Ovary (tissue), 3 donors: Measurements from ENCODE around the gene TPRG1.

ENCODE experiments used
- CTCF ChIP-seq, 3 donors: fragments of 450-650 bp in 2 of 3; fragments of 200-600 bp in 1 of 3; IDR thresholded peaks; one replicate each; pipeline versions ENCODE4 v1.5.1 to v1.8.0; 2016 to 2022; ENCODE audit warnings: antibody characterized with exemption in 3 of 3, mild to moderate bottlenecking in 1 of 3
- EP300 ChIP-seq: sonication (generic); formaldehyde crosslinking; IDR thresholded peaks from one replicate; pipeline ENCODE4 v1.6.1; 2017; ENCODE audit warnings: antibody characterized with exemption
- POLR2A ChIP-seq: fragments of 450-650 bp; IDR thresholded peaks from one replicate; pipeline ENCODE4 v1.6.1; 2017; ENCODE audit warnings: antibody characterized with exemption, mild to moderate bottlenecking, moderate library complexity
- donor health status: DM: no; HTN: no; CAD: no.

DNA sequence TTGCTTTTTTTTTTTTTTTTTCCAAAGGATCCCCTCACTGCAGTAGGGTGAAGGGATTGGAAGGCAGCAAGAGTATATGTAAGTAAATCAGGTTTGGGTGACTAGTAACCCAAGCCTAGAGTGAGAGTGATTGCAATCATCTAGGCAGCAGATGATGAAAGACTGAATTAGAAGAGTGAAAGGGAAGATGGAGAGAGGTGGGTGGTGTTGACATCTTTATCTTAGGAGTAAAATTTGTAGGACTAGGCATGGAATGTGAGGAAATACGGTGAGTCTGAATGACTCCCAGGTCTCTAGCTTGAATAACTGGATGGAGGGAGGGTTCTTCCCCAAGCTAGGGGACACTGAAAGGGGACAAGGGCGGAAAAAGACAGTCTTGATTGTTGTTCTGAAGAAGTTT lies 63.4 kb downstream of the TPRG1 start:
- TF ChIP-seq CTCF (IDR thresholded peaks at IDR 0.05) (no peak), POLR2A (no peak), EP300 (no peak)
